ENCODE data around the gene MXD3.
"Not testable (repeated sequence)": the region's sequence is repeated elsewhere in the genome, so short reads cannot be mapped to it uniquely, and the experiment has no call there.

Gene MXD3

DNA sequence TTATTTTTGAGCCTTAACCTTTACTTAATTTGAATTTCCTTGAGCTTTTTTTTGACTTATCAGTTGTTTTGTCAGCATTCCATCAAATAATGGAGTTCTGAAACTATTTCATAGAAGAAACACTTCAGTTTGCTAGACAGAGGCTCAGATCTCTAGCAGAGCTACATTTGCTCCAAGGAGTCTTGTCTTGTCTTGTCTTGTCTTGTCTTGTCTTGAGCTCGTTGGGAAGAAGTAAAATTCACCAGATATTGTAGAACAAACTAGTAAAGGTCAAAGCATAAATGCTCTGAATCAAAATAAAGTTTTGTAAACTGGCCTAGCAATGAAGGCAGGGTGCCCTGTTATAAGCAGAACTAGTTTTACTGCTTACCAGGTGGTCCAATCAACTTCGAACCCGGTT lies 41.7 kb downstream of the MXD3 start:
- TF ChIP-seq, protein P1, sequence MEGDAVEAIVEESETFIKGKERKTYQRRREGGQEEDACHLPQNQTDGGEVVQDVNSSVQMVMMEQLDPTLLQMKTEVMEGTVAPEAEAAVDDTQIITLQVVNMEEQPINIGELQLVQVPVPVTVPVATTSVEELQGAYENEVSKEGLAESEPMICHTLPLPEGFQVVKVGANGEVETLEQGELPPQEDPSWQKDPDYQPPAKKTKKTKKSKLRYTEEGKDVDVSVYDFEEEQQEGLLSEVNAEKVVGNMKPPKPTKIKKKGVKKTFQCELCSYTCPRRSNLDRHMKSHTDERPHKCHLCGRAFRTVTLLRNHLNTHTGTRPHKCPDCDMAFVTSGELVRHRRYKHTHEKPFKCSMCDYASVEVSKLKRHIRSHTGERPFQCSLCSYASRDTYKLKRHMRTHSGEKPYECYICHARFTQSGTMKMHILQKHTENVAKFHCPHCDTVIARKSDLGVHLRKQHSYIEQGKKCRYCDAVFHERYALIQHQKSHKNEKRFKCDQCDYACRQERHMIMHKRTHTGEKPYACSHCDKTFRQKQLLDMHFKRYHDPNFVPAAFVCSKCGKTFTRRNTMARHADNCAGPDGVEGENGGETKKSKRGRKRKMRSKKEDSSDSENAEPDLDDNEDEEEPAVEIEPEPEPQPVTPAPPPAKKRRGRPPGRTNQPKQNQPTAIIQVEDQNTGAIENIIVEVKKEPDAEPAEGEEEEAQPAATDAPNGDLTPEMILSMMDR (IDR thresholded peaks at IDR 0.05; ENCODE audit: low read depth, low read length): no peak
- no peak overlapping the region for H3K4me3 ChIP-seq (ENCODE audit: low read depth, low read length)

- TF ChIP-seq, protein P1 (IDR thresholded peaks at IDR 0.05; ENCODE audit: low read depth, low read length): no peak
- H3K4me3 ChIP-seq (ENCODE audit: low read depth, low read length): no peak overlapping the region
Observed at GRCh38 chr5:177269232-177269895, 42.3 kb downstream of the MXD3 start.

GRCh38 chr5:177265395-177265794 lies 46.3 kb downstream of the MXD3 start:
- no peak overlapping the region for H3K4me3 ChIP-seq (ENCODE audit: low read depth, low read length)
- TF ChIP-seq, protein P1 (IDR thresholded peaks at IDR 0.05; ENCODE audit: low read depth, low read length): no peak

GRCh38 chr5:177264178-177264577 lies 47.5 kb downstream of the MXD3 start:
- no peak overlapping the region for H3K4me3 ChIP-seq (ENCODE audit: low read depth, low read length)
- TF ChIP-seq, protein P1 (IDR thresholded peaks at IDR 0.05; ENCODE audit: low read depth, low read length): no peak

GRCh38 chr5:177261510-177261909 lies 50.2 kb downstream of the MXD3 start:
- H3K4me3 ChIP-seq (ENCODE audit: low read depth, low read length): no peak overlapping the region
- TF ChIP-seq, protein P1 (IDR thresholded peaks at IDR 0.05; ENCODE audit: low read depth, low read length): no peak

- no peak overlapping the region for H3K4me3 ChIP-seq (ENCODE audit: low read depth, low read length)
- TF ChIP-seq, protein P1 (IDR thresholded peaks at IDR 0.05; ENCODE audit: low read depth, low read length): no peak
Observed at GRCh38 chr5:177260961-177261360, 50.7 kb downstream of the MXD3 start.

DNA sequence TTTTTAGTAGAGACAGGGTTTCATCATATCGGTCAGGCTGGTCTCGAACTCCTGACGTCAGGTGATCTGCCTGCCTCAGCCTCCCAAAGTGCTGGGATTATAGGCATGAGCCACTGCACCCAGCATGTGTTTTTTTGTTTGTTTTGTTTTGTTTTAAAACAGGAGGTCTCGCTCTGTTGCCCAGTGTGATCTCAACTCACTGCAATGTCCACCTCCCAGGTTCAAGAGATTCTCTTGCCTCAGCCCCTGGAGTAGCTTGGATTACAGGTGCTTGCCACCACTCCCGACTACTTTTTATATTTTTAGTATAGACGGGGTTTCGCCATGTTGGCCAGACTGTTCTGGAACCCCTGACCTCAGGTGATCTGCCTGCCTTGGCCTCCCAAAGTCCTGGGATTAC lies 53.0 kb downstream of the MXD3 start:
- H3K4me3 ChIP-seq (ENCODE audit: low read depth, low read length): not testable (repeated sequence)

Data from WI38 (cell line).